ENCODE data around the gene APOA5.
"Not testable (repeated sequence)": the region's sequence is repeated elsewhere in the genome, so short reads cannot be mapped to it uniquely, and the experiment has no call there.

Gene APOA5

GRCh38 chr11:116773203-116774097, 18.2 kb downstream of the APOA5 start:
- no peak for DNase-seq (ENCODE audit: low spot score)

- DNase-seq (ENCODE audit: low spot score): peak; percentile 97
Observed at GRCh38 chr11:116772443-116773202, 19.1 kb downstream of the APOA5 start, which contains the start of gene BUD13. TSS of gene BUD13 (minus strand) at chr11:116772987. CDS start at chr11:116772964, 23 bp downstream.

- DNase-seq (ENCODE audit: low spot score): no peak
Observed at GRCh38 chr11:116771935-116772334, 19.7 kb downstream of the APOA5 start.

GRCh38 chr11:116762132-116762531, 29.5 kb downstream of the APOA5 start:
- DNase-seq (ENCODE audit: low spot score): no peak

GRCh38 chr11:116756044-116756443, 35.6 kb downstream of the APOA5 start:
- DNase-seq (ENCODE audit: low spot score): not testable (repeated sequence)

- DNase-seq (ENCODE audit: low spot score): no peak
Observed at GRCh38 chr11:116750070-116750718, 41.5 kb downstream of the APOA5 start.

- DNase-seq (ENCODE audit: low spot score): no peak
Observed at GRCh38 chr11:116742104-116742503, 49.6 kb downstream of the APOA5 start.

- DNase-seq (ENCODE audit: low spot score): no peak
Observed at GRCh38 chr11:116740741-116741140, 50.9 kb downstream of the APOA5 start.

Data from left forelimb (tissue), 1 donor.